ENCODE data around the gene MAPKAPK5. TPM values are rescaled to one million over a fixed set of nuclear protein-coding genes. Genes with fewer than 3 reads are reported as not detected.

The MAPKAPK5 gene
- total and polyA plus RNA-seq, 2 experiments from 2014 or later, result 64.3 to 92.9 TPM

GRCh38 chr12:111881716-111882115 is 39.7 kb downstream of the MAPKAPK5 start:
- no peak for DNase-seq (ENCODE audit: low read depth in 1 of 2, low spot score in 1 of 2)
- no peaks in the 10 kb centered on the region for H3K9me3 ChIP-seq (ENCODE audit: low read depth)
- H3K4me1 ChIP-seq (ENCODE audit: low read depth), result peaks cover 4% of the 10 kb centered on the region
- H3K4me3 ChIP-seq, result no peak overlapping the region
- H3K27me3 ChIP-seq, result no peaks in the 10 kb centered on the region
- no peak overlapping the region for H3K27ac ChIP-seq
- TF ChIP-seq CTCF (IDR thresholded peaks at IDR 0.05; ENCODE audit: low read depth, low read length), result no peak
- peaks cover 31% of the 10 kb centered on the region for H3K36me3 ChIP-seq

- no peak for TF ChIP-seq CTCF (IDR thresholded peaks at IDR 0.05; ENCODE audit: low read depth, low read length)
- H3K4me1 ChIP-seq (ENCODE audit: low read depth), result peaks cover 28% of the 10 kb centered on the region
- H3K27ac ChIP-seq, result peak overlapping the region; percentile 75
- H3K4me3 ChIP-seq, result no peak overlapping the region
- no peaks in the 10 kb centered on the region for H3K9me3 ChIP-seq (ENCODE audit: low read depth)
- H3K27me3 ChIP-seq, result no peaks in the 10 kb centered on the region
- peaks cover 46% of the 10 kb centered on the region for H3K36me3 ChIP-seq
- peak in 1 of 2 donors; percentile 42 for DNase-seq (ENCODE audit: low read depth in 1 of 2, low spot score in 1 of 2)
Observed at GRCh38 chr12:111886662-111887545, 44.9 kb downstream of the MAPKAPK5 start.

- no peak for TF ChIP-seq CTCF (IDR thresholded peaks at IDR 0.05; ENCODE audit: low read depth, low read length)
- peaks cover 53% of the 10 kb centered on the region for H3K36me3 ChIP-seq
- no peaks in the 10 kb centered on the region for H3K27me3 ChIP-seq
- peaks cover 28% of the 10 kb centered on the region for H3K4me1 ChIP-seq (ENCODE audit: low read depth)
- H3K9me3 ChIP-seq (ENCODE audit: low read depth), result no peaks in the 10 kb centered on the region
- H3K27ac ChIP-seq, result peak overlapping the region; percentile 75
- no peak for DNase-seq (ENCODE audit: low read depth in 1 of 2, low spot score in 1 of 2)
- H3K4me3 ChIP-seq, result no peak overlapping the region
Observed at GRCh38 chr12:111887926-111888745, 46.1 kb downstream of the MAPKAPK5 start.

GRCh38 chr12:111893287-111893686 is 51.3 kb downstream of the MAPKAPK5 start:
- DNase-seq (ENCODE audit: low read depth in 1 of 2, low spot score in 1 of 2), result no peak
- no peaks in the 10 kb centered on the region for H3K27me3 ChIP-seq
- no peak overlapping the region for H3K4me3 ChIP-seq
- no peaks in the 10 kb centered on the region for H3K9me3 ChIP-seq (ENCODE audit: low read depth)
- H3K36me3 ChIP-seq, result peaks cover 40% of the 10 kb centered on the region
- H3K27ac ChIP-seq, result no peak overlapping the region
- no peak for TF ChIP-seq CTCF (IDR thresholded peaks at IDR 0.05; ENCODE audit: low read depth, low read length)
- peaks cover 9% of the 10 kb centered on the region for H3K4me1 ChIP-seq (ENCODE audit: low read depth)

DNA sequence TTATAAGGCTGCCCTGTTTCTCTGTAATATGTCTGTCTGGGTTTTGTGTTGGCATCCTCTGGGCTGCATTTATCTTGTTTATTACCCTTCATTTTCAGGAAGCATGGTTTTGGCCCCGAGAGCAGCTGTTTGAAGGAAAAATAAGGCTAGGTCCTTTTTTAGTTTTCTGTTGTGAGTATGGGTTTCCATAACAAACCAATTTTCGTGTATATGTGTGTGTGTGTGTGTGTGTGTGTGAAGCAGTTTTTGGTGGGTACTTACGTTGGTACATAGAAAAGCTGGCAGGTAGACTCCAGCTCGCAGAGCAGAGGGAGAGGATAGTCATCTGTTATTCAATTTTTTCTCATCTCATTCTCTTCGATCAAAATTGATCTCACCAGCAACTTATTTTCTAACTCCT is 52.5 kb downstream of the MAPKAPK5 start:
- TF ChIP-seq CTCF (IDR thresholded peaks at IDR 0.05; ENCODE audit: low read depth, low read length), result no peak
- Histone ChIP-seq H3K9me3 (ENCODE audit: low read depth) (no peaks in the 10 kb centered on the region), H3K27me3 (no peaks in the 10 kb centered on the region), H3K27ac (no peak overlapping the region), H3K36me3 (peaks cover 41% of the 10 kb centered on the region), H3K4me1 (ENCODE audit: low read depth) (peaks cover 7% of the 10 kb centered on the region), H3K4me3 (no peak overlapping the region)
- DNase-seq (ENCODE audit: low read depth in 1 of 2, low spot score in 1 of 2), result no peak

Measured in cardiac muscle cell (in vitro differentiated cells and primary cell).